IMR-90 (cell line): ENCODE data around the gene CDH13. TPM values are rescaled to one million over a fixed set of nuclear protein-coding genes. Genes with fewer than 3 reads are reported as not detected.

Experiments
- ATAC-seq: fragments of 200-7000 bp; cut with Tn5 transposase; 2 replicates; pipeline ENCODE4 v1.9.1; 2020; ENCODE audit warnings: low read depth, mild to moderate bottlenecking, moderate library complexity
- BruUV-seq: library from RNA; stranded (reverse); fragments of 400-500 nt; replicated peaks from 2 replicates; lab custom pipeline; 2021; lab: Mats Ljungman, UMichigan
- CTCF ChIA-PET: fragments of 300-600 bp; formaldehyde crosslinking; extraction: SDS; loops from one replicate; lab custom pipeline; 2021; ENCODE audit warnings: antibody characterized with exemption; lab: Yijun Ruan, JAX
- POLR2A ChIA-PET: fragments of 300-600 bp; sonication (Branson Sonifier 250); formaldehyde crosslinking; loops from one replicate; lab custom pipeline; 2022; ENCODE audit warnings: antibody characterized with exemption; ENCODE audit not compliant: unreplicated experiment; lab: Charles Lee
- DNase-seq: peaks from one replicate; pipeline ENCODE4 v3.0.0; 2013
- H2AFZ ChIP-seq: replicated peaks from 2 replicates; pipeline ENCODE3; 2013; ENCODE audit warnings: low read length, mild to moderate bottlenecking; ENCODE audit not compliant: poor library complexity
- H2AK5ac ChIP-seq: 2 replicates; pipeline ENCODE4 v1.6.1; 2013; ENCODE audit warnings: low read depth, low read length, inconsistent platforms
- H2AK9ac ChIP-seq: replicated peaks from 2 replicates; pipeline ENCODE3; 2013; ENCODE audit warnings: mild to moderate bottlenecking, low read depth, low read length, moderate library complexity; ENCODE audit not compliant: poor library complexity
- H2BK120ac ChIP-seq: 2 replicates; pipeline ENCODE4 v1.6.1; 2013; ENCODE audit warnings: low read depth, low read length, inconsistent platforms
- H2BK15ac ChIP-seq: 3 replicates; pipeline ENCODE4 v1.6.1; 2013; ENCODE audit warnings: low read depth, low read length, inconsistent platforms
- H2BK20ac ChIP-seq: 2 replicates; pipeline ENCODE4 v1.6.1; 2013; ENCODE audit warnings: low read depth, mild to moderate bottlenecking, inconsistent platforms, low read length, moderate library complexity
- H2BK5ac ChIP-seq: 2 replicates; pipeline ENCODE4 v1.6.1; 2013; ENCODE audit warnings: mild to moderate bottlenecking, low read depth, low read length, inconsistent platforms; ENCODE audit not compliant: poor library complexity, severe bottlenecking
- H3K14ac ChIP-seq: replicated peaks from 2 replicates; pipeline ENCODE4 v1.6.1; 2013; ENCODE audit warnings: low read depth, low read length, inconsistent platforms
- H3K18ac ChIP-seq: 2 replicates; pipeline ENCODE4 v1.6.1; 2013; ENCODE audit warnings: low read depth, low read length, control low read depth
- H3K23ac ChIP-seq: 2 replicates; pipeline ENCODE4 v1.6.1; 2013; ENCODE audit warnings: low read depth, low read length, inconsistent platforms
- H3K27ac ChIP-seq: 2 replicates; pipeline ENCODE4 v1.5.1; 2013; ENCODE audit warnings: mild to moderate bottlenecking, control low read depth, low read length; ENCODE audit not compliant: insufficient read depth
- H3K27me3 ChIP-seq: 2 replicates; pipeline ENCODE4 v1.6.1; 2013; ENCODE audit warnings: low read length; ENCODE audit not compliant: control insufficient read depth, insufficient read depth
- H3K36me3 ChIP-seq: 2 replicates; pipeline ENCODE4 v1.6.1; 2013; ENCODE audit warnings: low read length, mixed read lengths; ENCODE audit not compliant: control insufficient read depth, insufficient read depth
- H3K4ac ChIP-seq: 2 replicates; pipeline ENCODE4 v1.6.1; 2013; ENCODE audit warnings: low read depth, low read length, inconsistent platforms
- H3K4me1 ChIP-seq: 2 replicates; pipeline ENCODE4 v1.6.1; 2013; ENCODE audit warnings: low read length, mixed read lengths; ENCODE audit not compliant: control insufficient read depth, insufficient read depth
- H3K4me2 ChIP-seq: 2 replicates; pipeline ENCODE4 v1.6.1; 2013; ENCODE audit warnings: low read depth, mild to moderate bottlenecking, control low read depth, low read length, moderate library complexity
- H3K4me3 ChIP-seq: 2 replicates; pipeline ENCODE4 v1.5.1; 2013; ENCODE audit warnings: low read depth, mild to moderate bottlenecking, control low read depth, low read length, moderate library complexity; ENCODE audit not compliant: insufficient read depth
- H3K56ac ChIP-seq: 2 replicates; pipeline ENCODE4 v1.6.1; 2013; ENCODE audit warnings: low read length, inconsistent platforms; ENCODE audit not compliant: insufficient read depth; ENCODE audit errors: extremely low read depth
- H3K79me1 ChIP-seq, 2 experiments: 2 replicates each; pipeline ENCODE4 v1.6.1; 2013; ENCODE audit warnings: low read length in 2 of 2, inconsistent platforms in 1 of 2, low read depth in 1 of 2
- H3K9ac ChIP-seq: 2 replicates; pipeline ENCODE4 v1.6.1; 2013; ENCODE audit warnings: low read depth, low read length, control low read depth
- H3K9me1 ChIP-seq: 2 replicates; pipeline ENCODE4 v1.6.1; 2013; ENCODE audit warnings: low read length, inconsistent platforms; ENCODE audit not compliant: insufficient read depth
- H3K9me3 ChIP-seq: 2 replicates; pipeline ENCODE4 v1.6.1; 2013; ENCODE audit warnings: low read length; ENCODE audit not compliant: control insufficient read depth, insufficient read depth
- H4K20me1 ChIP-seq: 2 replicates; pipeline ENCODE4 v1.6.1; 2013; ENCODE audit warnings: low read length, inconsistent platforms; ENCODE audit not compliant: insufficient read depth
- H4K5ac ChIP-seq: 2 replicates; pipeline ENCODE4 v1.6.1; 2013; ENCODE audit warnings: mild to moderate bottlenecking, low read depth, low read length, control low read depth
- H4K8ac ChIP-seq, 2 experiments: 2 replicates each; pipeline ENCODE4 v1.6.1; 2013; ENCODE audit warnings: low read depth in 2 of 2, low read length in 2 of 2, control low read depth in 1 of 2, inconsistent platforms in 1 of 2
- H4K91ac ChIP-seq: 2 replicates; pipeline ENCODE4 v1.6.1; 2013; ENCODE audit warnings: low read depth, low read length, inconsistent platforms; ENCODE audit not compliant: insufficient read depth
- BHLHE40 ChIP-seq: fragments of 150-350 bp; IDR thresholded peaks from 2 replicates; pipeline ENCODE4 v1.6.1; 2016; ENCODE audit warnings: mild to moderate bottlenecking, low read depth, low read length
- CEBPB ChIP-seq: IDR thresholded peaks from 2 replicates; pipeline ENCODE4 v1.6.1; 2012; ENCODE audit warnings: low read depth, low read length, improper control_type of control experiment
- CHD1 ChIP-seq: IDR thresholded peaks from 2 replicates; pipeline ENCODE4 v1.6.1; 2012; ENCODE audit warnings: low read depth, low read length, improper control_type of control experiment
- ELK1 ChIP-seq: fragments of 150-350 bp; IDR thresholded peaks from 2 replicates; pipeline ENCODE4 v1.6.1; 2016; ENCODE audit warnings: low read depth, mild to moderate bottlenecking, low read length, moderate library complexity, borderline replicate concordance
- MAZ ChIP-seq: IDR thresholded peaks from 2 replicates; pipeline ENCODE4 v1.6.1; 2012; ENCODE audit warnings: low read depth, mild to moderate bottlenecking, low read length, improper control_type of control experiment, moderate library complexity, borderline replicate concordance
- POLR2A ChIP-seq: IDR thresholded peaks from 2 replicates; pipeline ENCODE4 v1.6.1; 2012; ENCODE audit warnings: mild to moderate bottlenecking, low read depth, low read length
- RCOR1 ChIP-seq: IDR thresholded peaks from 2 replicates; pipeline ENCODE4 v1.6.1; 2012; ENCODE audit warnings: mild to moderate bottlenecking, low read length, improper control_type of control experiment; ENCODE audit not compliant: insufficient replicate concordance
- dilution Hi-C: fragments of 300-500 bp; cut with HindIII; formaldehyde crosslinking; loops from one replicate; pipeline ENCODE4 v1.14.3; 2018; ENCODE audit warnings: low sequenced_read_pairs; ENCODE audit not compliant: unreplicated experiment
- in situ Hi-C: fragments of 300-500 bp; cut with MboI; formaldehyde crosslinking; loops from 3 replicates; pipeline ENCODE4 v1.14.3; 2019; ENCODE audit warnings: low sequenced_read_pairs, inconsistent platforms, mixed read lengths
- intact Hi-C: fragments of 100-400 bp; cut with micrococcal nuclease; formaldehyde crosslinking; loops from 2 replicates; pipeline ENCODE4 v1.10.0; 2022
- polyA plus RNA-seq, 3 experiments: library from polyadenylated mRNA; depleted of rRNA; stranded (reverse); fragments of >200 nt; gene quantifications; 2 replicates each; pipeline ENCODE4 v1.2.3, GENCODE V29; 2012; ENCODE audit warnings: low replicate concordance in 1 of 3
- total RNA-seq: library from RNA; depleted of rRNA; stranded (reverse); fragments of >200 nt; gene quantifications from 2 replicates; pipeline ENCODE4 v1.2.3, GENCODE V29; 2012

CDH13 gene
- total and polyA plus RNA-seq, 2 of the 4 experiments (the other 2 are of a cell fraction), result 61.6 to 74.7 TPM

DNA sequence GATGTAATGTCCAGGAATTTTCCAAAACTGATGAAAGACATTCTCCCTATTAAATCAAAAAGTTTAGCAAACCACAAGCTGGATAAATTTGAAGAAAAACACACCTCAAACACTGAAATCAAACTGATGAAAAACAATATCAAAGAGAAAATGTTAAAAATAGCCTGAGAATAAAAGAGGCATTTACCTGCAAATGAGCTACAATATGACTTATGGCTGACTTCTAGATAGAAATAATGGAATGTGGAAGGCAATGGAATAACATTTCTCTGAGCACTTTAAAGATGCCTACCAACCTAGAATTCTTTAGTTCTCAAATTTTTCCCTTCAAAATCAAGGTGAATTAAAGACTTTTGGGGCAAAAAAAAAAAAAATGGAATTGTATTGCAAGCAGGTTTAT, 1128.6 kb downstream of the CDH13 start:
- no peaks in the 10 kb centered on the region for H3K79me1 ChIP-seq
- no peak overlapping the region for H2BK120ac ChIP-seq
- no peak overlapping the region for H2BK15ac ChIP-seq
- H2AFZ ChIP-seq, result no peak overlapping the region
- H3K27ac ChIP-seq, result no peak overlapping the region
- no peaks in the 10 kb centered on the region for H3K9me1 ChIP-seq
- no peak overlapping the region for H3K56ac ChIP-seq
- no peak overlapping the region for H3K4me3 ChIP-seq
- H3K14ac ChIP-seq, result no peak overlapping the region
- POLR2A ChIA-PET, result no interaction called here
- no peak overlapping the region for H4K5ac ChIP-seq
- in situ Hi-C loops (no loop called here), intact Hi-C loops (no loop called here), dilution Hi-C loops (no loop called here)
- H4K20me1 ChIP-seq, result no peaks in the 10 kb centered on the region
- no peak overlapping the region for H3K4ac ChIP-seq
- no peak overlapping the region for H3K9ac ChIP-seq
- H3K36me3 ChIP-seq, result no peaks in the 10 kb centered on the region
- no peak overlapping the region for H4K91ac ChIP-seq
- no peak overlapping the region for H2BK5ac ChIP-seq
- ATAC-seq, result no peak
- H2AK5ac ChIP-seq, result no peak overlapping the region
- H3K18ac ChIP-seq, result no peak overlapping the region
- H3K9me3 ChIP-seq, result no peaks in the 10 kb centered on the region
- H3K4me2 ChIP-seq, result no peak overlapping the region
- H2BK20ac ChIP-seq, result no peak overlapping the region
- TF ChIP-seq RCOR1 (no peak), ELK1 (no peak), BHLHE40 (no peak), POLR2A (no peak), CHD1 (no peak), MAZ (no peak), CEBPB (no peak)
- no peak overlapping the region for H2AK9ac ChIP-seq
- CTCF ChIA-PET, result interaction anchor here (0.5 kb wide), 1 partner anchor 222 kb away, joined by 5 read pairs; no protein-coding TSS in a partner anchor
- H3K4me1 ChIP-seq, result no peaks in the 10 kb centered on the region
- H3K23ac ChIP-seq, result no peak overlapping the region
- H3K27me3 ChIP-seq, result no peaks in the 10 kb centered on the region
- no peak for DNase-seq
- H4K8ac ChIP-seq, result no peak overlapping the region
- BruUV-seq, result no TSS peak
